Measurements from ENCODE around the gene OR5K3.

DNA sequence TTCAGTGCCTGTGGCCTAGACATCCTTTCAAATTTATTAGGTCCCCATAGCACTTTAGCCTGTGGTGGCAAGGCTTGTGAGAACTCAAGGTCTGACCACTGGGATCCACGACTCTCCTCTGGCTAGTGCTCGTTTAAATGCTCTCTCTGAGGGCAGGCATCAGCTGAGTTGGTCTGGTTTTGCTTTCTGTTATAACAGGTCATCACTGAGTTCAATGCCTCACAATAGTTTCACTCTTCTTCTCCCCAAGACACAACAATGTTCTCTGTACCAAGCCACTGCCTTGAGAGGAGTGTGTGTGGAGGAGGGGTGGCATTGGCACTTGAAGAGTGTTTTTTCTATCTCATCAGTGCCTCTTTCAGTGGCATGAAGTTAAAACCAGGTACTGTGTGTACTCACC, 29.2 kb upstream of the OR5K3 start:
- TF ChIP-seq POLR2A (IDR thresholded peaks at IDR 0.05; ENCODE audit: low read length) (no peak), TFCP2L1 (CRISPR knock-in tag; IDR thresholded peaks at IDR 0.05) (no peak), CTCF (IDR thresholded peaks at IDR 0.05) (no peak), JUN (IDR thresholded peaks at IDR 0.05) (no peak), HES2 (IDR thresholded peaks at IDR 0.05) (no peak), SMC3 (IDR thresholded peaks at IDR 0.05) (no peak), HOXB5 (CRISPR knock-in tag; IDR thresholded peaks at IDR 0.05) (no peak)
